NCI-H526 (cell line): ENCODE results near the gene MTHFD2L.
"Not testable (repeated sequence)": the region's sequence is repeated elsewhere in the genome, so short reads cannot be mapped to it uniquely, and the experiment has no call there.

Source experiments
- DNase-seq, 2 experiments: peaks; one replicate each; lab custom pipeline; 2025; lab: John Stamatoyannopoulos, UW

The MTHFD2L gene

GRCh38 chr4:74189331-74190043 is 31.6 kb downstream of the MTHFD2L start:
- peak; percentile 17 to 32 for DNase-seq

GRCh38 chr4:74190332-74190731 is 32.4 kb downstream of the MTHFD2L start:
- DNase-seq: no peak

DNA sequence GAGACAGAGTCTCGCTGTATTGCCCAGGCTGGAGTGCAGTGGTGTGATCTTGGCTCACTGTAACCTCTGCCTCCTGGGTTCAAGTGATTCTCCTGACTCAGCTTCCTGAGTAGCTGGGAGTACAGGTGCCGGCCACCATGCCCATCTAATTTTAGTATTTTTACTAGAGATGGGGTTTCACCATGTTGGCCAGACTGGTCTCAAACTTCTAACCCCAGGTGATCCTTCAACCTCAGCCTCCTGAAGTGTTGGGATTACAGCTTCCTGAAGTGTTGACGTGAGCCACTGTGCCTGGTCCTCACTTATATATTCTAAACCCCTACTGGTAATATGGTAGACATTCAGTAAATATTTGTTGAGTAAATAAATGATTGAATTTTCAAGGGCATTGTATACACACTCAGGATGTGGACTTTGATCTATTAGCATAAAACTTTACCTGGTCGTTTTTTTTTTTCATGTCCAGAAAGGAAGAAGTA is 33.0 kb downstream of the MTHFD2L start:
- DNase-seq: no peak

GRCh38 chr4:74197080-74197479 is 39.2 kb downstream of the MTHFD2L start:
- DNase-seq: no peak

GRCh38 chr4:74202062-74202586 is 44.2 kb downstream of the MTHFD2L start:
- DNase-seq: no peak

DNA sequence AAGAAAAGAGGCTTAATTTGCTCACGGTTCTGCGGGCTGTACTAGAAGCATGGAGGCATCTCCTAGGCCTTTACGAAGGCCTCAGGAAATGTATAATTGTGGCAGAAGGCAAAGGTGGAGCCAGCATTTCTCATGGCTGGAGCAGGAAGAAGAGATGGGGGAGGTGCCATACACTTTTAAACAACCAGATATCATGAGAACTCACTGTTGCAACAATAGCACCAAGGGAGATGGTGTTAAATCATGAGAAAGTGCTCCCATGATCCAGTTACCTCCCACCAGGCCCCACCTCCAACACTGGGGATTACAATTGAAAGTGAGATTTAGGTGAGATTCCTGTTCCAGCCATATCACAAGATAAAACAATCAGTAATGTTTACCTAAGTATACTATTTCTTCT is 45.5 kb downstream of the MTHFD2L start:
- DNase-seq: no peak

DNA sequence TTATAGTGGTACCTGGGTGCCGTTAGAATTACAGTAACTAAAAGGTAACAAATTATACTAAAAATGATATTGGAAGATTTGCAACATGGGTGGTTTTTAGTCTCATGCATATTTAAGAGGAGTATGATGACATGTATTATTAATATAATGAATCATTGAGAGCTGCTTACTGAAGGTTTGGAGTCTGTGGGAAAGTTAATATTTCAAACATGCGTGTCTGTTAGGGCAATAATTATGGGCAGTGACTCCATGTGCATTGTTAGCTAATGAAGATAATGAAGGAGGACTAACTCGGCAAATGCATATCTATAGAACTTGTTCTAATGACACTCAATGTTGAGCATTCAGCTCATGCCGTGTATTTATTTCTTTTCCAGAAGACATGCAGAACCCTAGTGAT is 47.1 kb downstream of the MTHFD2L start:
- no peak for DNase-seq

DNA sequence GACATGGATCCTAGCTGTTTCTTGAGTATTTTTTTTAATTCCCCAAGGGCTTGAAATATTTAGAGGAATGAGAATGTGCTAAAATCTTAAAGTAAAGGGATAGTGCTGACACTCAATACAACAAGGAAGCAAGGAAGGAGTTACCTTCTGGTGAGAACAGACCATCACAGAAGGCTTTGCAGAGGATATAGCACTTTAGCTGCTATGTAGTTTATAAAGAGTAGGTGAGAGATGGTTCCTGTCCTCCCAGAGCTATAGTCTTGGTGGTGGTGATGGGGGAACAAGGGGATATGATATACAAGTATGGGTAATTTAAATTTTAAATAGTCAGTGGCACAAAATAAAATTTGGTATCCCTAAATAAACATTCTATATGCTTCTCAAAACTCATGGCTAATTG is 47.6 kb downstream of the MTHFD2L start:
- no peak for DNase-seq

DNA sequence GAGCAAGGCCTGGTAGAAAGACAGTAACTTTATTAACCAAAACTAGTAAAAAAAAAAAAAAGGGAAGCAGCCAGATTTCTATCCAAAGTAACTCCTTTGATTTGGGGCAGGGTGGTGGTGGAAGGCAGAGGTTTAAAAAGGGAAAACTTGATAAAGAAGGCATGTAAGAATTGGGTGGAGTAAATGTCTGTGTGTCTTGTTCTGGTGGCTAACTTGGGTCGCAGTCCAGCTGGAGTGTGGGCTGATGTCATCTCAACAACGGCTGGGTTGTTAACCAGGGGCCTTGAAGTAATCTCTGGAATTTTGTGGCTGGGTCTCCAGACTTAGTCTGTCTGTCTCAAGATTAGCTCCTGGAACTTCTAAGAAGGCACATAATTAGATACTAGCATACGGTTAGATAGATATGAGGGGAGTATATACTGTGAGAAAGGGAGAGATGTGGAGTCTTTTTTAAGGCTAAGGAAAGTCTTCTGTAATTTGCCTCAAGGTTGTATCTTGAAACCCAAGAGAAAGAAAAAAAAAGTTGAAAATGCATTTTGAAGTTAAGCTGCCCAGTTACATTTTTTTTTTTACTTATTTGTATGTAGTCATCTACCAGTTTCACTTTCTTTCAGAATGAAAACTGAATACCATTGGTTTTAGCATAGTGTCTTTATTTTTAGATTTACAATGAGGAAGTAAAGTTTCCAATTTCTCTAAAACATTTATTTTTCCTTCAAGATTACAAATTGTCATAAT is 48.3 kb downstream of the MTHFD2L start:
- no peak for DNase-seq

GRCh38 chr4:74214457-74215159 is 56.7 kb downstream of the MTHFD2L start:
- not testable (repeated sequence) for DNase-seq

DNA sequence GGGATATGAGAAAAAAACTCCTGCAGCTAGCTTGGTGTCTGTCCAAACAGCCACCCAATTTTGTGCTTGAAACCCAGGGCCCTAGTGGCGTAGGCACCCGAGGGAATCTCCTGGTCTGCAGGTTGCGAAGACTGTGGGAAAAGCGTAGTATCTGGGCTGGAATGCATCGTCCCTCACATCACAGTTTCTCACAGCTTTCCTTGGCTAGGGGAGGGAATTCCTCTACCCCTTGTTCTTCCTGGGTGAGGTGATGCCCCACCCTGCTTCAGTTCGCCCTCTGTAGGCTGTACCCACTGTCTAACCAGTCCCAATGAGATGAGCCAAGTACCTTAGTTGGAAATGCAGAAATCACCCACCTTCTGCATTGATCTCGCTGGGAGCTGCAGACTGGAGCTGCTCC is 57.3 kb downstream of the MTHFD2L start:
- not testable (repeated sequence) for DNase-seq

- DNase-seq: no peak
These were observed 59.4 kb downstream of the MTHFD2L start for GRCh38 chr4:74217365-74217764.

GRCh38 chr4:74218201-74218600 is 60.3 kb downstream of the MTHFD2L start:
- DNase-seq: no peak

GRCh38 chr4:74219240-74219639 is 61.3 kb downstream of the MTHFD2L start:
- DNase-seq: no peak

DNA sequence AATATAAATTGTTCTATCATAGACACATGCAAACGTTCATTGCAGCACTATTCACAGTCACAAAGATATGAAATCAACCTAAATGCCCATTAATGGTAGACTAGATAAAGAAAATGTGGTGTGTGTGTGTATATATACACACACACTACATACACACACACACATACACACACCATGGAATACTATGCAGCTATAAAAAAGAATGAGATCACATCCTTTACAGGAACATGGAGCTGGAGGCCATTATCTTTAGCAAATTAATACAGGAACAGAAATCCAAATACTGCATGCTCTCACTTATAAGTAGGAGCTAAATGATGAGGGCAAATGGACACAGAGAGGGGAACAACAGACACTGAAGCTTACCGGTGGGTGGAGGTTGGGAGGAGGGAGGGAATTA is 65.2 kb downstream of the MTHFD2L start:
- DNase-seq: no peak

GRCh38 chr4:74223801-74224200 is 65.9 kb downstream of the MTHFD2L start:
- DNase-seq: no peak

- peak; percentile 11 to 79 for DNase-seq
These were observed 71.0 kb downstream of the MTHFD2L start for GRCh38 chr4:74228691-74229640.

DNA sequence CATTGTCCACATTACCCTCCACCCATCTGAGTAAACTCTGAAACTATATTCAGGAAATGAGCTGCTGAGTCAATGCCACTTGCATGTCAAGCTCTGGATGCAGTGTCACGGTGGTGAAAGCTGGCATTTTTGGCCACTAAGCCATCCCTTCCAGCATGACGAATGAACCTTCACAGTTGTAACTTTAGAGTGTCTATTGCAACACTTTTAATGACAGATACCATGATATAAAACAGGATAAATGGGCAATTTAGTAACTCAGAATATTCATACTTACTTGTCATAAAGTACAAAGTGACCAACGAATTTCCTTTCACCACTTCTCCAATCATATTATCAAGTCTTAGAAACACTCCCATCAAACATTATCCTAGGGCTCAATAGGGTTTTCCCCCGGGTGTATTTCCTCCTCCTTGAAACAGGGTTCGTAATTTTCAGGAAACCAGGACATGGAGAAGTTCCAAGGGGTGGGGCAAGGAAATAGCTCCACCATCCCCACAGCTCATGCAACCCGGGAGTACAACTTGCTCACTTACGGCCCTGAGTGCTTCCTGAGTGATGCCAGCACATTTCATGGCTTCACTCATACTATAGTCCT is 73.1 kb downstream of the MTHFD2L start:
- no peak for DNase-seq

DNA sequence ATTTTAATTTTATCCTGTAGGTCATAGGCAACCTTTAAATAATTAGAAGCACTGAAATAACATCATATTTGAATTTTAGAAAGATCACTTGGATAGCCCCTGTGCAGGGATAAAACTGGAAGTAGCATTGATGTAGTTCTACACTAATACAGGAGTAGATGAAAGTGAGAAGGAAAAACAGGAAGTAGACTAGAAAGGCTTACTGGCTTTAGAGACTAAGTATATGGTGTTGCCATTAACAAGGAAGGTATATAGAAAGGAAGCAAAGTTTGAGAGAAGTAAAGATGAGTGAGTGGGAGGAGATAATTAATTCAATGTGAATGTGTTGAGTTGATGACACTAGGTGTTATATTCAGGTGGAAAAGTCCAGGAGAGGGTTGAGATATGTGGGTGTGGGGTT is 77.2 kb downstream of the MTHFD2L start:
- DNase-seq: no peak

DNA sequence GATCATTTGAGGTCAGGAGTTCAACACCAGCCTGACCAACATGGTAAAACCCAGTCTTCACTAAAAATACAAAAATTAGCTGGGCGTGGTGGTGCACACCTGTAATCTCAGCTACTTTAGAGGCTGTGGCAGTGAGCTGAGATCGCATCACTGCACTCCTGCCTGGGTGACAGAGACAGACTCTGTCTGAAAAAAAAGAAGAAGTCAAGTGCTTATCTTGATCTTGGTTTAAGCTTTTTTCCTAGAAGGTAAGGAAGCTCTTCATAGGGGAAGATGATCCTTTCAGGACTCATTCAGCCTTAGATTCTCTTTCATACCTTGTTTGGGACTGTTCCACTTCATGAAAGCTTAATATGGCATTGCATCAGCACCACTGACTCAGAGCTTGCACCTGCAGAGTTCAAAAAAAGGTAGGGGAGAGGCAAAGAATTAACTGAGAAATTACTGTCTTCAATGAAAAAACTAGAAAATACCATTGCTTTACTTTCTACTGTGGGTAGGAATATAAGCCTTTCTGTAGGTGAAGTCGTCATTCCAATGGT is 79.6 kb downstream of the MTHFD2L start:
- DNase-seq: no peak

GRCh38 chr4:74244049-74244448 is 86.1 kb downstream of the MTHFD2L start:
- DNase-seq: no peak
